HEK293 (cell line): Measurements from ENCODE around the gene MYO9B.

ENCODE experiments used
- GLIS2 ChIP-seq: fragments of 450-650 bp; formaldehyde crosslinking; IDR thresholded peaks from 2 replicates; pipeline ENCODE4 v1.5.1; 2016; ENCODE audit warnings: missing biosample characterization, missing genetic modification characterization
- KLF10 ChIP-seq: fragments of 450-650 bp; IDR thresholded peaks from 2 replicates; pipeline ENCODE4 v1.5.1; 2018; ENCODE audit warnings: missing biosample characterization, mild to moderate bottlenecking, missing genetic modification characterization
- MZF1 ChIP-seq: fragments of 450-650 bp; formaldehyde crosslinking; IDR thresholded peaks from 2 replicates; pipeline ENCODE4 v1.5.1; 2017; ENCODE audit warnings: missing biosample characterization, missing genetic modification characterization, borderline replicate concordance
- OVOL3 ChIP-seq: fragments of 450-650 bp; formaldehyde crosslinking; IDR thresholded peaks from 2 replicates; pipeline ENCODE4 v1.5.1; 2016; ENCODE audit warnings: missing biosample characterization, missing genetic modification characterization
- SP2 ChIP-seq: fragments of 450-650 bp; formaldehyde crosslinking; IDR thresholded peaks from 2 replicates; pipeline ENCODE4 v1.5.1; 2016; ENCODE audit warnings: missing biosample characterization, missing genetic modification characterization
- ZBTB7A ChIP-seq: fragments of 450-650 bp; formaldehyde crosslinking; IDR thresholded peaks from 2 replicates; pipeline ENCODE4 v1.5.1; 2016; ENCODE audit warnings: low read depth, missing biosample characterization, missing genetic modification characterization
- ZFHX2 ChIP-seq: fragments of 450-650 bp; formaldehyde crosslinking; conservative IDR thresholded peaks from 2 replicates; pipeline ENCODE4 v1.5.1; 2016; ENCODE audit warnings: missing biosample characterization, missing genetic modification characterization
- ZIC2 ChIP-seq: fragments of 450-650 bp; formaldehyde crosslinking; IDR thresholded peaks from 2 replicates; pipeline ENCODE4 v1.5.1; 2016; ENCODE audit warnings: missing biosample characterization, missing genetic modification characterization
- ZNF184 ChIP-seq: fragments of 450-650 bp; IDR thresholded peaks from 2 replicates; pipeline ENCODE4 v1.5.1; 2018; ENCODE audit warnings: missing biosample characterization, mild to moderate bottlenecking, missing genetic modification characterization
- ZNF274 ChIP-seq, 2 experiments: fragments of 200-500 bp in 1 of 2; fragments of 450-650 bp in 1 of 2; sonication (Bioruptor generic) in 1 of 2; formaldehyde crosslinking in 1 of 2; IDR thresholded peaks; 2 replicates each; pipeline versions ENCODE4 v1.5.1 to v1.6.1; 2014 to 2016; ENCODE audit warnings: borderline replicate concordance in 1 of 2, inconsistent platforms in 1 of 2, low read length in 1 of 2, missing biosample characterization in 1 of 2, missing genetic modification characterization in 1 of 2
- ZNF302 ChIP-seq: fragments of 450-650 bp; formaldehyde crosslinking; IDR thresholded peaks from 2 replicates; pipeline ENCODE4 v1.5.1; 2016; ENCODE audit warnings: missing biosample characterization, missing genetic modification characterization, low read depth
- ZNF391 ChIP-seq: fragments of 450-650 bp; formaldehyde crosslinking; IDR thresholded peaks from 2 replicates; pipeline ENCODE4 v1.5.1; 2016; ENCODE audit warnings: low read depth, missing biosample characterization, missing genetic modification characterization, borderline replicate concordance
- ZNF398 ChIP-seq: fragments of 450-650 bp; formaldehyde crosslinking; IDR thresholded peaks from 2 replicates; pipeline ENCODE4 v1.5.1; 2017; ENCODE audit warnings: missing biosample characterization, missing genetic modification characterization
- ZNF48 ChIP-seq: fragments of 450-650 bp; formaldehyde crosslinking; IDR thresholded peaks from 2 replicates; pipeline ENCODE4 v1.5.1; 2016; ENCODE audit warnings: missing biosample characterization, missing genetic modification characterization
- ZNF501 ChIP-seq: fragments of 450-650 bp; formaldehyde crosslinking; IDR thresholded peaks from 2 replicates; pipeline ENCODE4 v1.5.1; 2016; ENCODE audit warnings: missing biosample characterization, missing genetic modification characterization
- ZNF610 ChIP-seq: fragments of 450-650 bp; formaldehyde crosslinking; IDR thresholded peaks from 2 replicates; pipeline ENCODE4 v1.5.1; 2016; ENCODE audit warnings: missing biosample characterization, missing genetic modification characterization, borderline replicate concordance
- ZNF660 ChIP-seq: fragments of 450-650 bp; IDR thresholded peaks from 2 replicates; pipeline ENCODE4 v1.5.1; 2018; ENCODE audit warnings: missing biosample characterization, mild to moderate bottlenecking, missing genetic modification characterization
- ZNF76 ChIP-seq: fragments of 450-650 bp; formaldehyde crosslinking; IDR thresholded peaks from 2 replicates; pipeline ENCODE4; 2016; ENCODE audit warnings: low read depth, missing biosample characterization, missing genetic modification characterization, borderline replicate concordance
- ZNF792 ChIP-seq: fragments of 450-650 bp; formaldehyde crosslinking; IDR thresholded peaks from 2 replicates; pipeline ENCODE4 v1.5.1; 2016; ENCODE audit warnings: missing biosample characterization, missing genetic modification characterization
- ZNF843 ChIP-seq: fragments of 450-650 bp; formaldehyde crosslinking; IDR thresholded peaks from 2 replicates; pipeline ENCODE4 v1.5.1; 2016; ENCODE audit warnings: missing biosample characterization, missing genetic modification characterization
- TF ChIP-seq, protein P1 (sequence below): fragments of 450-650 bp; formaldehyde crosslinking; IDR thresholded peaks from 2 replicates; pipeline ENCODE4 v1.5.1; 2016; ENCODE audit warnings: missing biosample characterization, missing genetic modification characterization
- TF ChIP-seq, protein P2 (sequence below): fragments of 450-650 bp; formaldehyde crosslinking; IDR thresholded peaks from 2 replicates; pipeline ENCODE4 v1.5.1; 2016; ENCODE audit warnings: missing biosample characterization, missing genetic modification characterization
- TF ChIP-seq, protein P3 (sequence below): fragments of 450-650 bp; formaldehyde crosslinking; IDR thresholded peaks from 2 replicates; pipeline ENCODE4 v1.5.1; 2016; ENCODE audit warnings: missing biosample characterization, missing genetic modification characterization
- TF ChIP-seq, protein P4 (sequence below): fragments of 450-650 bp; formaldehyde crosslinking; IDR thresholded peaks from 2 replicates; pipeline ENCODE4 v1.5.1; 2016; ENCODE audit warnings: missing biosample characterization, missing genetic modification characterization
- TF ChIP-seq, protein P5 (sequence below): fragments of 450-650 bp; formaldehyde crosslinking; IDR thresholded peaks from 2 replicates; pipeline ENCODE4 v1.5.1; 2016; ENCODE audit warnings: missing biosample characterization, missing genetic modification characterization

The MYO9B gene

GRCh38 chr19:17243830-17244617 lies 168.4 kb downstream of the MYO9B start (continued):
- no peak for TF ChIP-seq ZNF274 (IDR thresholded peaks at IDR 0.05; ENCODE audit: low read length)
- TF ChIP-seq ZNF274 (tag by site-specific recombination; IDR thresholded peaks at IDR 0.05; ENCODE audit: borderline replicate concordance): no peak
- TF ChIP-seq KLF10: no peak
- no peak for TF ChIP-seq ZNF792
- no peak for TF ChIP-seq ZNF843
- TF ChIP-seq ZNF660: no peak
- TF ChIP-seq ZNF302: no peak
- TF ChIP-seq, protein P1, sequence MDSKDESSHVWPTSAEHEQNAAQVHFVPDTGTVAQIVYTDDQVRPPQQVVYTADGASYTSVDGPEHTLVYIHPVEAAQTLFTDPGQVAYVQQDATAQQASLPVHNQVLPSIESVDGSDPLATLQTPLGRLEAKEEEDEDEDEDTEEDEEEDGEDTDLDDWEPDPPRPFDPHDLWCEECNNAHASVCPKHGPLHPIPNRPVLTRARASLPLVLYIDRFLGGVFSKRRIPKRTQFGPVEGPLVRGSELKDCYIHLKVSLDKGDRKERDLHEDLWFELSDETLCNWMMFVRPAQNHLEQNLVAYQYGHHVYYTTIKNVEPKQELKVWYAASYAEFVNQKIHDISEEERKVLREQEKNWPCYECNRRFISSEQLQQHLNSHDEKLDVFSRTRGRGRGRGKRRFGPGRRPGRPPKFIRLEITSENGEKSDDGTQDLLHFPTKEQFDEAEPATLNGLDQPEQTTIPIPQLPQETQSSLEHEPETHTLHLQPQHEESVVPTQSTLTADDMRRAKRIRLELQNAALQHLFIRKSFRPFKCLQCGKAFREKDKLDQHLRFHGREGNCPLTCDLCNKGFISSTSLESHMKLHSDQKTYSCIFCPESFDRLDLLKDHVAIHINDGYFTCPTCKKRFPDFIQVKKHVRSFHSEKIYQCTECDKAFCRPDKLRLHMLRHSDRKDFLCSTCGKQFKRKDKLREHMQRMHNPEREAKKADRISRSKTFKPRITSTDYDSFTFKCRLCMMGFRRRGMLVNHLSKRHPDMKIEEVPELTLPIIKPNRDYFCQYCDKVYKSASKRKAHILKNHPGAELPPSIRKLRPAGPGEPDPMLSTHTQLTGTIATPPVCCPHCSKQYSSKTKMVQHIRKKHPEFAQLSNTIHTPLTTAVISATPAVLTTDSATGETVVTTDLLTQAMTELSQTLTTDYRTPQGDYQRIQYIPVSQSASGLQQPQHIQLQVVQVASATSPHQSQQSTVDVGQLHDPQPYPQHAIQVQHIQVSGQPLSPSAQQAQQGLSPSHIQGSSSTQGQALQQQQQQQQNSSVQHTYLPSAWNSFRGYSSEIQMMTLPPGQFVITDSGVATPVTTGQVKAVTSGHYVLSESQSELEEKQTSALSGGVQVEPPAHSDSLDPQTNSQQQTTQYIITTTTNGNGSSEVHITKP: peak; percentile 65
- TF ChIP-seq ZFHX2 (tag by site-specific recombination): peak; percentile 43; the same call in 1 of the 2 replicates
- TF ChIP-seq ZNF184 (tag by site-specific recombination): no peak
- TF ChIP-seq, protein P2, sequence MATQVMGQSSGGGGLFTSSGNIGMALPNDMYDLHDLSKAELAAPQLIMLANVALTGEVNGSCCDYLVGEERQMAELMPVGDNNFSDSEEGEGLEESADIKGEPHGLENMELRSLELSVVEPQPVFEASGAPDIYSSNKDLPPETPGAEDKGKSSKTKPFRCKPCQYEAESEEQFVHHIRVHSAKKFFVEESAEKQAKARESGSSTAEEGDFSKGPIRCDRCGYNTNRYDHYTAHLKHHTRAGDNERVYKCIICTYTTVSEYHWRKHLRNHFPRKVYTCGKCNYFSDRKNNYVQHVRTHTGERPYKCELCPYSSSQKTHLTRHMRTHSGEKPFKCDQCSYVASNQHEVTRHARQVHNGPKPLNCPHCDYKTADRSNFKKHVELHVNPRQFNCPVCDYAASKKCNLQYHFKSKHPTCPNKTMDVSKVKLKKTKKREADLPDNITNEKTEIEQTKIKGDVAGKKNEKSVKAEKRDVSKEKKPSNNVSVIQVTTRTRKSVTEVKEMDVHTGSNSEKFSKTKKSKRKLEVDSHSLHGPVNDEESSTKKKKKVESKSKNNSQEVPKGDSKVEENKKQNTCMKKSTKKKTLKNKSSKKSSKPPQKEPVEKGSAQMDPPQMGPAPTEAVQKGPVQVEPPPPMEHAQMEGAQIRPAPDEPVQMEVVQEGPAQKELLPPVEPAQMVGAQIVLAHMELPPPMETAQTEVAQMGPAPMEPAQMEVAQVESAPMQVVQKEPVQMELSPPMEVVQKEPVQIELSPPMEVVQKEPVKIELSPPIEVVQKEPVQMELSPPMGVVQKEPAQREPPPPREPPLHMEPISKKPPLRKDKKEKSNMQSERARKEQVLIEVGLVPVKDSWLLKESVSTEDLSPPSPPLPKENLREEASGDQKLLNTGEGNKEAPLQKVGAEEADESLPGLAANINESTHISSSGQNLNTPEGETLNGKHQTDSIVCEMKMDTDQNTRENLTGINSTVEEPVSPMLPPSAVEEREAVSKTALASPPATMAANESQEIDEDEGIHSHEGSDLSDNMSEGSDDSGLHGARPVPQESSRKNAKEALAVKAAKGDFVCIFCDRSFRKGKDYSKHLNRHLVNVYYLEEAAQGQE: 0 out of 2 replicates have a peak, but pooled peaks have one; percentile 10
- peak; percentile 21; the same call in 1 of the 2 replicates for TF ChIP-seq ZIC2 (tag by site-specific recombination)
- TF ChIP-seq, protein P3, sequence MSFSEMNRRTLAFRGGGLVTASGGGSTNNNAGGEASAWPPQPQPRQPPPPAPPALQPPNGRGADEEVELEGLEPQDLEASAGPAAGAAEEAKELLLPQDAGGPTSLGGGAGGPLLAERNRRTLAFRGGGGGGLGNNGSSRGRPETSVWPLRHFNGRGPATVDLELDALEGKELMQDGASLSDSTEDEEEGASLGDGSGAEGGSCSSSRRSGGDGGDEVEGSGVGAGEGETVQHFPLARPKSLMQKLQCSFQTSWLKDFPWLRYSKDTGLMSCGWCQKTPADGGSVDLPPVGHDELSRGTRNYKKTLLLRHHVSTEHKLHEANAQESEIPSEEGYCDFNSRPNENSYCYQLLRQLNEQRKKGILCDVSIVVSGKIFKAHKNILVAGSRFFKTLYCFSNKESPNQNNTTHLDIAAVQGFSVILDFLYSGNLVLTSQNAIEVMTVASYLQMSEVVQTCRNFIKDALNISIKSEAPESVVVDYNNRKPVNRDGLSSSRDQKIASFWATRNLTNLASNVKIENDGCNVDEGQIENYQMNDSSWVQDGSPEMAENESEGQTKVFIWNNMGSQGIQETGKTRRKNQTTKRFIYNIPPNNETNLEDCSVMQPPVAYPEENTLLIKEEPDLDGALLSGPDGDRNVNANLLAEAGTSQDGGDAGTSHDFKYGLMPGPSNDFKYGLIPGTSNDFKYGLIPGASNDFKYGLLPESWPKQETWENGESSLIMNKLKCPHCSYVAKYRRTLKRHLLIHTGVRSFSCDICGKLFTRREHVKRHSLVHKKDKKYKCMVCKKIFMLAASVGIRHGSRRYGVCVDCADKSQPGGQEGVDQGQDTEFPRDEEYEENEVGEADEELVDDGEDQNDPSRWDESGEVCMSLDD: no peak; the same call in 1 of the 2 replicates
- peak; percentile 68 for TF ChIP-seq ZNF398 (tag by site-specific recombination)
- no peak for TF ChIP-seq ZNF76 (tag by site-specific recombination)
- peak; percentile 33 for TF ChIP-seq SP2 (tag by site-specific recombination)
- no peak for TF ChIP-seq ZNF391 (tag by site-specific recombination)
- TF ChIP-seq, protein P4, sequence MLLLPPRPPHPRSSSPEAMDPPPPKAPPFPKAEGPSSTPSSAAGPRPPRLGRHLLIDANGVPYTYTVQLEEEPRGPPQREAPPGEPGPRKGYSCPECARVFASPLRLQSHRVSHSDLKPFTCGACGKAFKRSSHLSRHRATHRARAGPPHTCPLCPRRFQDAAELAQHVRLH (tag by site-specific recombination): no peak
- TF ChIP-seq ZNF48: no peak
- TF ChIP-seq ZNF610 (tag by site-specific recombination): no peak
- no peak for TF ChIP-seq ZBTB7A
- peak; percentile 18; the same call in 1 of the 2 replicates for TF ChIP-seq GLIS2 (tag by site-specific recombination)
- TF ChIP-seq, protein P5, sequence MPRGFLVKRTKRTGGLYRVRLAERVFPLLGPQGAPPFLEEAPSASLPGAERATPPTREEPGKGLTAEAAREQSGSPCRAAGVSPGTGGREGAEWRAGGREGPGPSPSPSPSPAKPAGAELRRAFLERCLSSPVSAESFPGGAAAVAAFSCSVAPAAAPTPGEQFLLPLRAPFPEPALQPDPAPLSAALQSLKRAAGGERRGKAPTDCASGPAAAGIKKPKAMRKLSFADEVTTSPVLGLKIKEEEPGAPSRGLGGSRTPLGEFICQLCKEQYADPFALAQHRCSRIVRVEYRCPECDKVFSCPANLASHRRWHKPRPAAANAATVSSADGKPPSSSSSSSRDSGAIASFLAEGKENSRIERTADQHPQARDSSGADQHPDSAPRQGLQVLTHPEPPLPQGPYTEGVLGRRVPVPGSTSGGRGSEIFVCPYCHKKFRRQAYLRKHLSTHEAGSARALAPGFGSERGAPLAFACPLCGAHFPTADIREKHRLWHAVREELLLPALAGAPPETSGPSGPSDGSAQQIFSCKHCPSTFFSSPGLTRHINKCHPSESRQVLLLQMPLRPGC (tag by site-specific recombination): 0 out of 2 replicates have a peak, but pooled peaks have one; percentile 18
- TF ChIP-seq MZF1 (tag by site-specific recombination): no peak
- TF ChIP-seq OVOL3 (tag by site-specific recombination): no peak
- no peak for TF ChIP-seq ZNF501
